ENCODE measurements around the gene NOP53. TPM values are rescaled to one million over a fixed set of nuclear protein-coding genes. Genes with fewer than 3 reads are reported as not detected.
A peak's percentile ranks its signal among the peaks of the same experiment; 100 is the strongest.

NOP53 gene
- total RNA-seq, 1 donor from 2014 or later = 169 TPM

DNA sequence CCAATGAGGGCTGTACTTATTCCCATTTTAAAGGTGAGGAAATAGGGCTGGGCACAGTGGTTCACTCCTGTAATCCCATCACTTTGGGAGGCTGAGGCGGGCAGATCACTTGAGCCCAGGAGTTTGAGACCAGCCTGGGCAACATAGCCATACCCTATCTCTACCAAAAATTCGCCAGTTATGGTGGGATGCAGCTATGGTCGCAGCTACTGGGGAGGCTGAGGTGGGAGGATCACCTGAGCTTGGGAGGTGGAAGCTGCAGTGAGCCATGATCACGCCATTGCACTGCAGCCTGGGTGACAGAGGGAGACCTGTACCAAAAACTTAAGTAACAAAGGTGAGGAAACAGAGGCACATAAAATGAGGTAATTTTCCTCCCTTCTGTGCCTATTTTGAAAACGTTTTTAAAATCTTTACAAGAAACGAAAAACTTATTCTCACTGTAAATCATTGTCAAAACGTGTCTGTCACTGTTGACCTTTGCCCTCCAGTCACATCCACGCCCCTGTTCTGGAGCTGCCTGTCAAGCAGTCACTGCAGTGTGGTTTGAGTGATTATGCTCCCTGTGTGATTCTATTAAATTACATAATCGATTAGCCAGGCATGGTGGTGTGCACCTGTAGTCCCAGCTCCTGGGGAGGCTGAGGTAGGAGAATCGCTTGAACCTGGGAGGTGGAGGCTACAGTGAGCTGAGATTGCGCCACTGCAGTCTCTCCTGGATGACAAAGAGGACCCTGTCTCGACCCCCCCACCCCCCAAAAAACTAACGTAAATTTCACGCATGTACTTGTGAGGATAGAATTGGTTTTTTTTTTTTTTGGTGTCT, 12.5 kb downstream of the NOP53 start:
- Histone ChIP-seq H3K9me3 (replicated peaks) (peaks cover 5% of the 10 kb centered on the region), H3K27ac (replicated peaks) (peak overlapping the region; percentile 16), H3K4me3 (no peak overlapping the region), H3K27me3 (ENCODE audit: low read depth) (no peaks in the 10 kb centered on the region), H3K4me1 (peaks cover 5% of the 10 kb centered on the region), H3K36me3 (peaks cover 74% of the 10 kb centered on the region)
- intact Hi-C loops (cut with micrococcal nuclease) = no loop called here
- DNase-seq = no peak
- TF ChIP-seq, protein P1, sequence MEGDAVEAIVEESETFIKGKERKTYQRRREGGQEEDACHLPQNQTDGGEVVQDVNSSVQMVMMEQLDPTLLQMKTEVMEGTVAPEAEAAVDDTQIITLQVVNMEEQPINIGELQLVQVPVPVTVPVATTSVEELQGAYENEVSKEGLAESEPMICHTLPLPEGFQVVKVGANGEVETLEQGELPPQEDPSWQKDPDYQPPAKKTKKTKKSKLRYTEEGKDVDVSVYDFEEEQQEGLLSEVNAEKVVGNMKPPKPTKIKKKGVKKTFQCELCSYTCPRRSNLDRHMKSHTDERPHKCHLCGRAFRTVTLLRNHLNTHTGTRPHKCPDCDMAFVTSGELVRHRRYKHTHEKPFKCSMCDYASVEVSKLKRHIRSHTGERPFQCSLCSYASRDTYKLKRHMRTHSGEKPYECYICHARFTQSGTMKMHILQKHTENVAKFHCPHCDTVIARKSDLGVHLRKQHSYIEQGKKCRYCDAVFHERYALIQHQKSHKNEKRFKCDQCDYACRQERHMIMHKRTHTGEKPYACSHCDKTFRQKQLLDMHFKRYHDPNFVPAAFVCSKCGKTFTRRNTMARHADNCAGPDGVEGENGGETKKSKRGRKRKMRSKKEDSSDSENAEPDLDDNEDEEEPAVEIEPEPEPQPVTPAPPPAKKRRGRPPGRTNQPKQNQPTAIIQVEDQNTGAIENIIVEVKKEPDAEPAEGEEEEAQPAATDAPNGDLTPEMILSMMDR (IDR thresholded peaks at IDR 0.05; ENCODE audit: borderline replicate concordance) = no peak

DNA sequence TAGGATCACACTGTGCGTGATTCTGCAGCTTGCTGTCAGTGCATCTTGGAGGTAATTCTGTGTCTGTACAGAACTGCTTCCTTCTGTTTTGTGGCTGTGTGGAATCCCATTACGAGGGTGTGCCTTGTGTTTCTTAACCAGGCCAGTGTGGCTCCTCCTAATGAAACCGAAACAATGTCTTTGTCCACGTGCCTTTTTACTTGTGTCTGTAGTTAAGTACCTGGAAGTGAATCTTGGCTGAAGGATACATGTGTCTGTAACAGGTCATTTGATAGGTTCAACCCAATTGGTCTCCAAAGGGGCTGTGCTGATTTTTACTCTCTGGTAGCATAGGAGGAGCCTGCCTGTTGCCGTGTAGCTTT, 13.1 kb downstream of the NOP53 start:
- peaks cover 5% of the 10 kb centered on the region for H3K9me3 ChIP-seq (replicated peaks)
- peaks cover 9% of the 10 kb centered on the region for H3K4me1 ChIP-seq
- TF ChIP-seq, protein P1 (IDR thresholded peaks at IDR 0.05; ENCODE audit: borderline replicate concordance) = no peak
- H3K27me3 ChIP-seq (ENCODE audit: low read depth) = no peaks in the 10 kb centered on the region
- peaks cover 68% of the 10 kb centered on the region for H3K36me3 ChIP-seq
- no peak overlapping the region for H3K4me3 ChIP-seq
- DNase-seq = no peak
- intact Hi-C loops (cut with micrococcal nuclease) = no loop called here
- no peak overlapping the region for H3K27ac ChIP-seq (replicated peaks)

DNA sequence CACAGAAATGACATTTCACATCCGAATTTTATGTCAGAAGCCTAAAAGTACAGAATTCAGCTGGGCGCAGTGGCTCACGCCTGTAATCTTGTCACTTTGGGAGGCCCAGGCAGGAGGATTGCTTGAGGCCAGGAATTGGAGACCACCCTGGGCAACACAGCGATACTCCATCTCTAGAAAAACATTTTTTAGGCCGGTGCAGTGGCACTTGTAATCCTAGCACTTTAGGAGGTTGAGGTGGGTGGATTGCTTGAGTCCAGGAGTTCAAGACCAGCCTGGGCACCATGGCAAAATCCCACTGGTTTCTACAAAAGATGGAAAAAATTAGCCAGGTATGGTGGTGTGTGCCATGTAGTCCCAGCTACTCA, 15.3 kb downstream of the NOP53 start:
- Histone ChIP-seq H3K4me1 (peaks cover 10% of the 10 kb centered on the region), H3K36me3 (peaks cover 47% of the 10 kb centered on the region), H3K27ac (replicated peaks) (no peak overlapping the region), H3K9me3 (replicated peaks) (peaks cover 5% of the 10 kb centered on the region), H3K4me3 (no peak overlapping the region), H3K27me3 (ENCODE audit: low read depth) (no peaks in the 10 kb centered on the region)
- TF ChIP-seq, protein P1 (IDR thresholded peaks at IDR 0.05; ENCODE audit: borderline replicate concordance) = no peak
- DNase-seq = no peak
- intact Hi-C loops (cut with micrococcal nuclease) = no loop called here

DNA sequence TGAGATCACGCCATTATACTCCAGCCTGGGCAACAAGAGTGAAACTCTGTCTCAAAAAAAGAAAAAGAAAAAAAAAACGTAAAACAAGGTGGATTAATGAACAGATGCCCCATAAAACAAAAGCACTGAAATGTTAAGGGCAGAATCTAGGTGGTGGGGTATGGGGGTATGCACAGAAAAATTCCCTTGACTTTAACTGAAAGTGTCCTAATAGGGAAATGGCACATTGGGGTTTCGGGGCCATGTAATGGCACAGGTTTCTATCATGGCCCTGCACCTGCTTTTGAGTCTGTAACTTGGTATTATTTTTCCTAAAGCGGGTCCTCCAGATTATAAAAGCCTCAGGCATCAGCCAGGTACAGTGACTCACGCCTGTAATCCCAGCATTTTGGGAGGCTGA, 16.2 kb downstream of the NOP53 start:
- intact Hi-C loops (cut with micrococcal nuclease) = no loop called here
- Histone ChIP-seq H3K4me3 (no peak overlapping the region), H3K36me3 (peaks cover 37% of the 10 kb centered on the region), H3K27ac (replicated peaks) (no peak overlapping the region), H3K27me3 (ENCODE audit: low read depth) (no peaks in the 10 kb centered on the region), H3K4me1 (peaks cover 17% of the 10 kb centered on the region), H3K9me3 (replicated peaks) (peaks cover 5% of the 10 kb centered on the region)
- DNase-seq = no peak
- TF ChIP-seq, protein P1 (IDR thresholded peaks at IDR 0.05; ENCODE audit: borderline replicate concordance) = no peak

DNA sequence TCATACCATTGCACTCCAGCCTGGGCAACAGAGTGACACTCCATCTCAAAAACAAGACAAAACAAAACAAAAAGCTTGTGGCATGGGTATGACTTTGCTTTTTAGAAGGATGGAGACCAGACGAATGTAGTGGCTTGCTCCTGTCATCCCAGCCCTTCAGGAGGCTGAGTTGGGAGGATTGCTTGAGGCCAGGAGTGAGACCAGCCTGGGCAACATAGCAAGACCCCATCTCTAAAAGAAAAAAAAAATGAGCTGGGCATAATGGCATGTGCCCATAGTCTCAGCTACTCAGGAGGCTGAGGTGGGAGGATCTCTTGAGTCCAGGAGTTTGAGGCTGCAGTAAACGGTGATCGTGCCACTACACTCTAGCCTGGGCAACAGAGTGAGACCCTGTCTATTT, 16.8 kb downstream of the NOP53 start:
- Histone ChIP-seq H3K4me1 (peaks cover 17% of the 10 kb centered on the region), H3K36me3 (peaks cover 31% of the 10 kb centered on the region), H3K9me3 (replicated peaks) (peaks cover 5% of the 10 kb centered on the region), H3K27ac (replicated peaks) (peak overlapping the region; percentile 79), H3K4me3 (no peak overlapping the region), H3K27me3 (ENCODE audit: low read depth) (no peaks in the 10 kb centered on the region)
- TF ChIP-seq, protein P1 (IDR thresholded peaks at IDR 0.05; ENCODE audit: borderline replicate concordance) = no peak
- intact Hi-C loops (cut with micrococcal nuclease) = no loop called here
- no peak for DNase-seq

All from left ventricle myocardium inferior (tissue), 1 donor.